Sigmoid colon (tissue), 4 donors: Measurements from ENCODE around the gene PLEKHM1.

Source experiments
- CTCF ChIP-seq, 4 experiments: fragments of 450-650 bp in 3 of 4; fragments of 200-600 bp in 1 of 4; IDR thresholded peaks; one replicate each; pipeline ENCODE4 v1.5.1; 2016 to 2019; ENCODE audit warnings: antibody characterized with exemption in 4 of 4, mild to moderate bottlenecking in 3 of 4, moderate library complexity in 2 of 4
- EP300 ChIP-seq, 4 donors: sonication (generic); formaldehyde crosslinking; IDR thresholded peaks; one replicate each; pipeline ENCODE4 v1.6.1; 2017; ENCODE audit warnings: antibody characterized with exemption in 4 of 4
- POLR2A ChIP-seq, 2 donors: fragments of 450-650 bp; IDR thresholded peaks; one replicate each; pipeline ENCODE4 v1.6.1; 2016; ENCODE audit warnings: antibody characterized with exemption in 2 of 2, mild to moderate bottlenecking in 2 of 2, moderate library complexity in 2 of 2

- no peak for TF ChIP-seq POLR2A (IDR thresholded peaks at IDR 0.05)
- TF ChIP-seq CTCF (IDR thresholded peaks at IDR 0.05): no peak
- no peak for TF ChIP-seq EP300 (IDR thresholded peaks at IDR 0.05)
Observed at GRCh38 chr17:45410144-45411091, 80.1 kb downstream of the PLEKHM1 start.
